HG02610 (cell line): Measurements from ENCODE around the gene RPUSD1.
A peak's percentile ranks its signal among the peaks of the same experiment; 100 is the strongest.

ENCODE experiments used
- ATAC-seq: cut with Tn5 transposase; IDR thresholded peaks from one replicate; pipeline ENCODE4 v1.9.1; 2021; ENCODE audit warnings: mild to moderate bottlenecking, moderate library complexity; ENCODE audit not compliant: unreplicated experiment

Gene RPUSD1

DNA sequence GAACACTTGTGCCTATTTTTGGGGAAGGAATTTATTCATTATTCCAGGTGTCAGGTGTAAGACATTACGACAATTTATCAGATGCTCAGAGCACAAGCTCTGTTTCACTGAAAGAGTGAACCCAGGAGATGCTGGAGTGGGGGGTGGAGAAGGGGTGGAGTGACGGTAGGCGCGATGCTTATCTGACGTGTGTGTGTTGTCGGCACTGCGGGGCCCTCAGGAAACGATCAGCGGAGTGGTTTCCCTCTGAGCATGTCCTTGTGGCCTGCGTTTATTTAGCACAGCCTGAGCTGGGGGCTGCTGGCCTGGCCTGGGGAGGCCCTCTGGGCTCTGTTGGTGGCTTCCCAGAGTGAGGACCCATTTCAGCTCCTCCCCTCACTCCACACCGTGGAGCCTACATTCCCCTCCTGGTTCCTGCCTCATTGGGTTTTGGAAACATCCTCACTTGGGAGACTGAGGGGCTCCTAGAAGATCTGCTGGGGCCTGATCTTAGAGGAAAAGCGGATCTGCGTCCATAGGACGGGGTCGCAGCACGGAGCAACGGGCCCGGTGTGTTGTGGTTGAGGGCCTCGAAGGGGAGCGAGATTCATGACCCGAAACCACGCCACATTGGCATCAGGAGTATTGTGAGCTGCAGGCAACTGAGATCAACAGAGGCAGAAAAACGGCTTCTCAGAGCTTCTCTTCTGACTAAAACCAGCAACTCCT lies 31.3 kb upstream of the RPUSD1 start:
- ATAC-seq, result no peak

DNA sequence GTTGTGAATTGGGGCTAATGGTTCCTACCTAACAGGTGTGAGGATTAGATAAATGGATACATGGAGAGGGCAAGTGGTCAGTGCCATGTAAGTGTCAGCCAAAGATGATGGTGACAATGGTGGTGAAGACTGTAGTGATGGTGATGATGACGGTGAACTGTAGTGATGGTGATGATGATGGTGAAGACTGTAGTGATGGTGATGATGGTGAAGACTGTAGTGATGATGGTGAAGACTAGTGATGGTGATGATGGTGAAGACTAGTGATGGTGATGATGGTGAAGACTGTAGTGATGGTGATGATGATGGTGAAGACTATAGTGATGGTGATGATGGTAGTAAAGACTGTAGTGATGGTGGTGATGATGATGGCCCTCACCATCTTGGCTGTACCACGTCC lies 30.4 kb upstream of the RPUSD1 start:
- ATAC-seq, result no peak

DNA sequence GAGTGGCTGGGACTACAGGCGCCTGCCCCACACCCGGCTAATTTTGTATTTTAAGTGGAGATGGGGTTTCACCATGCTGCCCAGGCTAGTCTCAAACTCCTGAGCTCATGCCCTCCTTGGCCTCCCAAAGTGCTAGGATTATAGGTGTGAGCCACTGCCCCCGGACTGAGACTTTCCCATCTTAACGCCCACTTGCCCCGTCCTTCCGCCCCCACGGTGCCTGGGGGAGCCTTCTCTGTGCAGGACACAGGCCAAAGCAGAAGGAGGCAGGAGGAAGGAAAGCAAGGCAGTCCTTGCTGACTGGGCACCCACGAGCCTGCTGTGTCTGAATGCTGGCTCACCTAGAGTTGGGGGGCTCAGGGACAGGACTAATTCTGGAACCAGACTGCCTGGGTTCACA lies 30.0 kb upstream of the RPUSD1 start:
- ATAC-seq, result no peak

DNA sequence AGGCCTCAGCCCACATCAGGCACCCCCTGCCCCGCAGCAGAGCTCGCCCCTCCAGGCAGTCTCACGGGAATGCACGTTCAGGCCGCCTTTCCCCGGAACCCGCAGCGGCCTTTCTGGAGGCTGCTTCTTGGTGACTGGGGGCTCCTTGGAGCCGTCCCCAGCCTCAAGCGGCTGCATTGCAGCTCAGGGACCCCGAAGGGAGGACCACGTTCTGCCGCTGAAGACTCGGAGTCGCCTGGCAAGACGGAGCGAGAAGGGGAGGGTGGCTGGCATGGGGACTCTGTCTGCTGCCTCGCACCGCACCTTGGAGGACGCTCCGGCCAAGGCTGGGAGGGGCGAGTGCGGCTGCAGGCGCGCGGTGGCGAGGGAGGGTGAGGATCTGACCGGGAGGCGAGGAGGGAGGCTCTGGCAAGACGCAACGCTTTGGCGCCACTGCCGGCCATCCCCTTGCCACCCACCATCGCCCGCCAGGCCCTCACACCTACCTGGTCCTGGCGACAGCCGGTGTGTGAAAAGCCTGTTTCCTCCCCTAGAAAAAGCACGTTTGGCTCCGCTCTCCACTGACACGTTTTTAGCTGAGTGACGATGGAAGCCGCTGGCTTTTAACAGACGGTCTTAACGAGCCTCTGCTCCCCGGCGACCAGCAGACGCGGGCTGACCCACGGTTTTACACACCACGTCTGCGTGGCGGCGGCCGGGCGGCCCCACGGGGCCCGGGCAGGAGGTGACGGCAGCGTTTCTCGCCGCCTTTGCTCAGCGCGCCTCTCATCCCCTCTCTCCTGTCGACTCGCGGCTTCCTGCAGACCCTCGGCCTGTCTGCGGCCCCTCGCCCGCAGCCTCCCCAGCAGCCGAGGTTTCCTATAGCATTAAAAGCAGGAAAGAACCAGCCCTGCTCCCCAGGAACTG lies 29.1 kb upstream of the RPUSD1 start:
- no peak for ATAC-seq

- ATAC-seq, result no peak
Measured at GRCh38 chr16:815861-816260, 27.7 kb upstream of the RPUSD1 start.

DNA sequence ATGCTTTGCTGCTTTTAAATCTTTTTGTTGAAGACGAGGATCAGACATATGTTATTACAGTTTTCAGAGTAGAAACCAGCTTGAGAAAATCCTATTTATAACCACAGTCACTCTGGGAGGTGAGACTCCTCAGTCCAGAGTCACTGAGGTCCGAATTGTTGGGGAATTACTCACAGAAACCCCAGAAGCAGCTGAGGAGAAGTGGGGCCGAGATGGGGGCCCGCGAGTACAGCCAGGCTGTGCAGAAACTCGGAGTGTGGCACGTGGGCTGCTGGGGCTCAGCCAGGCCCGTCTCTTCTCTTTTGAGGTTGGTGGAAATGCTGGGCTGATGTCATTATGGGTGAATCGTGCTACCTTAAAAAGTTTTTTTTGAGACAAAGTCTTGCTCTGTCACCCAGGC lies 26.8 kb upstream of the RPUSD1 start:
- no peak for ATAC-seq

DNA sequence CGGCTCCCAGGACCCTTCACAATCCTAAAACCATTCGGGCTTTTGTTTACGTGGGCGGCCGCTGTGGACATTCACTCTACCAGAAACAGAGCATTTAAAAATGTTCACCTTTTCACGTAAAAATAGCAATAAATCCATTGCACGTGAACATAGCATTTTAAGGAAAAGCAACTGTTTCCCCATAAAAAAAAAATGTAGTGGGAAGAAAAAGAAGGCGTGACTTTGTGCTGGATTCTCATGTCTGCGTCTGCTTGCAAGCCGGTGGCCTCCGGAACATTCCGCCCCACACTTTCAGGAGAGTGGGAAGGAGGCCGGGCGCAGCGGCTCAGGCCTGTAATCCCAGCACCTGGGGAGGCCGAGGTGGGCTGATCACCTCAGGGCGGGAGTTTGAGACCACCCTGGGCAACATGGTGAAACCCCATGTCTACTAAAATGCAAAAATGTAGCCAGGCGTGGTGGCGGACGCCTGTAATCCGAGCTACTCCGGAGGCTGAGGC lies 25.8 kb upstream of the RPUSD1 start:
- no peak for ATAC-seq

- no peak for ATAC-seq
Measured at GRCh38 chr16:813204-813915, 25.2 kb upstream of the RPUSD1 start.

DNA sequence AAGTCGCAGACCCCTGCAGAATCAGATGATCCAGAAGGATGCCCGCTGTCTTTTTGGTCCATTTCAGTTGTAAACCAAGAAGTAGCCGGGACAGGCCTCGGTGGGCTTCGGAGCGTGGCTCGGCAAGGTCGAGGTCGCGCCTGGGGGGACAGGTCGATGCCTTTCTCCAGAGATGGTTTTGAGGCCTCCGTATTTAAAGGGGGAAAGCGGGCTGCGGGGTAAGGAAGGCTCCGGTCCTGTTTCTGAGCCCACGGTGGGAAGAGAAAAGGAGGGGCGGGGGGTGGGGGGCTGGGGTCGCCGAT lies 19.9 kb upstream of the RPUSD1 start:
- no peak for ATAC-seq

DNA sequence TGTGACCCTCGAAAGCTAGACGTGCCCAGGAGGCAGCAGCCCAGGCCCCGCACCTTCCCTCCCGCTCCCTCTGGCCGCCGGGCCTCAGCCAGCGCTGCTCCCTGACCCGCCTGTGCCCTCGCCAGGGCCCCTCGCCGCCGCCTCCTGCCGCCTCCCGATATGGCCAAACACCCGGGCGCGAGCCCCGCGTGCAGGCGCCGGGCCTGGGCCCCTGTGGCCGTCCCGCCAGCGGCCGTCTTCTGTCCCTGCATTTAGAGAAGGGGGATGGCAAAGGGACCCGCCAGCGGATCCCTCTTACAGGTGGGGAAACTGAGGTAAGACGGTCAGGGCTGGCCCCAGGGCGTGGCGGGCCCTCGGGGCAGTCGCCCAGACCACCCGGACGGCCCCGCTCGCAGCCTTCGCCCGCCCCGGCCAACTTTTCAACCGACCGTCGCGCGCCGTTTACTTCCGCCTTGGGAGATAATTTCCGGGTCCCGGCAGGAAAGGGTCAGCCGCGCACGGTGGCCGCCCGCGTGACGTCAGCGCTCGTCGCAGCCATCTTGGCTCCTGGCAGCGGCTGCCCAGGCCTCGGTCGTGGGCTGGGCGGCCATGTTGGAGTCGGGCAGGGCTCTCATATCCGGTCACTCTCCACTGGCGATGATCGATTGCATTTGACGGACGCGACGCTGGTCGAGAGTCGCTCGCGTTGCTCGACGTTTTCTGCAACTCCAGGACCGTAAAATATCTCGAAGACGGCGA lies 19.3 kb upstream of the RPUSD1 start:
- ATAC-seq, result peak; percentile 83

- ATAC-seq, result no peak
Measured at GRCh38 chr16:805474-805873, 17.3 kb upstream of the RPUSD1 start.

GRCh38 chr16:804193-805048 lies 16.2 kb upstream of the RPUSD1 start:
- ATAC-seq, result no peak

- no peak for ATAC-seq
Measured at GRCh38 chr16:803754-804080, 15.5 kb upstream of the RPUSD1 start.

- ATAC-seq, result no peak
Measured at GRCh38 chr16:802914-803753, 15.0 kb upstream of the RPUSD1 start.

DNA sequence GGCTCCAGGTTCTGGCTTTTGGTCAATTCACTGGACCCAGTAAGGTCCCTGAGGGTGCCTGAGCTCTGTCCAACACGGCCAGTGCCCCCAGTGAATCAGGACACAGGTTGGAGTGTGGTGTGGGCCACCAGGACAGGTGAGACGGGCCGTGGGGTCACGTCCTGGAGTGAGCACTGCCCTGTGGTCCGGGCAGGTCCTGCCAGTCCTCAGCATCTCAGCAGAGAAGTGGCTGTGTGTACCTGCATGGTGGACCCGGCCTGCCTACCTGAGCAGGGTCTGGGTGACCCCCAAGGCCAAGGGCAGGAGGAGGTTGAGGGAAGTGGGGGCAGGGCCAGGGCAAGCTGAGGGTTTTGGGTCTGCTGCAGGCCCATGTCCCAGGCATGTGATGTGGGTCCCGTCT lies 14.3 kb upstream of the RPUSD1 start:
- ATAC-seq, result no peak

- ATAC-seq, result no peak
Measured at GRCh38 chr16:801584-802363, 13.6 kb upstream of the RPUSD1 start.

DNA sequence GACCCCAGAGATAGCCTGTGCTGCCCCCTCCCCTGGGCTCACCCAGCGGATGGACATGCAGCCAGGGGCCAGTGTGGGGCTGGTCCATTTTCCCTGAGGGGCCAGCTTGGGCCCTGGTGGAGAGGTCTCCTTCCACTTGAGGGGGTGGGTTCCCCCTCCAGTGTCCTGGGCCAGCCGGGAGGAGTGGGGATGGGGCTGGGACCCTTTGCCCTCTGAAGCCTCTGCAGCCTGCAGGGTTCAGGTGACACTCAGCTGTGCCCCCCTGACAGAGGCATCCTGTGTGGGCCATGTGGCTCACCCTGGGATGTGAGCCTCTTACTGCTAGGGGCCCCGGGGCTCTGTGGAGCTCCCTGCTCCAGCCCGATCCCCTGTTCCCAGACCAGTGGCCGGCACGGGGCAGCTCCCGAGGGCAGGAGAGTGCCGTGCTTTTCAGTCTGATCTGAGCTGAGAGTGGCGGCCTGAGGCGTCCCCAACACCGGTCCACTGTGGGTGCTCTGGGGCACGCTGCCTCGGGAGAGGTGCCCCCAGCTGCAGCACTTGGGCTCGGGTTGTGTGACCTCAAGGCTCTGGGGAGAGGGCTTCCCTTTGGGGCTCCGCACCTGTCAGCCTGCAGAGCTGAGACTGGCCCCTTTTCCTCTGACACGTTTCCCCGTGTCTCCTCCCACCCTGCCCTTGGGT lies 12.8 kb upstream of the RPUSD1 start:
- no peak for ATAC-seq
